Neural cell (in vitro differentiated cells): ENCODE measurements around the gene ASTL.

ENCODE experiments used
- CTCF ChIP-seq: fragments of 450-650 bp; IDR thresholded peaks from 2 replicates; pipeline ENCODE4 v1.5.1; 2014; ENCODE audit warnings: antibody characterized with exemption, mild to moderate bottlenecking, moderate library complexity; ENCODE audit not compliant: poor library complexity, severe bottlenecking
- EP300 ChIP-seq: fragments of 450-650 bp; conservative IDR thresholded peaks from 2 replicates; pipeline ENCODE4 v1.6.1; 2014; ENCODE audit warnings: antibody characterized with exemption, mild to moderate bottlenecking, moderate library complexity; ENCODE audit not compliant: poor library complexity, severe bottlenecking
- MXI1 ChIP-seq: fragments of 450-650 bp; conservative IDR thresholded peaks from 2 replicates; pipeline ENCODE4 v1.6.1; 2014; ENCODE audit warnings: antibody characterized with exemption, mild to moderate bottlenecking; ENCODE audit not compliant: poor library complexity, severe bottlenecking
- SMC3 ChIP-seq: fragments of 450-650 bp; conservative IDR thresholded peaks from 2 replicates; pipeline ENCODE4 v1.6.1; 2014; ENCODE audit warnings: antibody characterized with exemption, mild to moderate bottlenecking, moderate library complexity; ENCODE audit not compliant: poor library complexity
- TAF1 ChIP-seq: IDR thresholded peaks from 2 replicates; pipeline ENCODE4 v1.6.1; 2012; ENCODE audit warnings: low read depth

- TF ChIP-seq CTCF = no peak
- TF ChIP-seq EP300 = no peak
- no peak for TF ChIP-seq TAF1
- TF ChIP-seq MXI1 = no peak
- no peak for TF ChIP-seq SMC3
Measured at GRCh38 chr2:96135171-96135570, 3.1 kb downstream of the ASTL start.
